Left colon (tissue), 2 donors: ENCODE results near the gene SPPL2C. TPM values are rescaled to one million over a fixed set of nuclear protein-coding genes. Genes with fewer than 3 reads are reported as not detected.

ENCODE experiments used
- ATAC-seq: fragments of 200-7000 bp; cut with Tn5 transposase; one replicate; pipeline ENCODE4 v1.9.1; 2020; ENCODE audit warnings: mild to moderate bottlenecking, moderate library complexity
- DNase-seq, 2 donors: peaks; one replicate each; pipeline ENCODE4 v3.0.0-alpha.2; 2020
- intact Hi-C, 2 donors: fragments of 100-400 bp; cut with DNase I in 1 of 2; cut with micrococcal nuclease in 1 of 2; formaldehyde crosslinking; loops; one replicate each; pipeline versions ENCODE4 v1.11.2 to v1.14.0; 2022; cut with DNase I, micrococcal nuclease
- long read RNA-seq: library from polyadenylated mRNA; unstranded; transcript quantifications from one replicate; pipeline ENCODE4 v2.0.0, GENCODE V29; 2021
- total RNA-seq, 2 donors: library from RNA; stranded (reverse); fragmentation: NEBNext Ultra II Directional; extraction: Animal tissue kit (Norgen Biotek cat#: 25700); gene quantifications; one replicate each; pipeline ENCODE4 v1.2.1, GENCODE V29; 2021
- donor health status: DM: no; HTN: no; CAD: no.
- donor health status: DM: yes; HTN: yes; CAD: no.

Gene SPPL2C
- not detected for total RNA-seq
- long read RNA-seq, result 0 reads

DNA sequence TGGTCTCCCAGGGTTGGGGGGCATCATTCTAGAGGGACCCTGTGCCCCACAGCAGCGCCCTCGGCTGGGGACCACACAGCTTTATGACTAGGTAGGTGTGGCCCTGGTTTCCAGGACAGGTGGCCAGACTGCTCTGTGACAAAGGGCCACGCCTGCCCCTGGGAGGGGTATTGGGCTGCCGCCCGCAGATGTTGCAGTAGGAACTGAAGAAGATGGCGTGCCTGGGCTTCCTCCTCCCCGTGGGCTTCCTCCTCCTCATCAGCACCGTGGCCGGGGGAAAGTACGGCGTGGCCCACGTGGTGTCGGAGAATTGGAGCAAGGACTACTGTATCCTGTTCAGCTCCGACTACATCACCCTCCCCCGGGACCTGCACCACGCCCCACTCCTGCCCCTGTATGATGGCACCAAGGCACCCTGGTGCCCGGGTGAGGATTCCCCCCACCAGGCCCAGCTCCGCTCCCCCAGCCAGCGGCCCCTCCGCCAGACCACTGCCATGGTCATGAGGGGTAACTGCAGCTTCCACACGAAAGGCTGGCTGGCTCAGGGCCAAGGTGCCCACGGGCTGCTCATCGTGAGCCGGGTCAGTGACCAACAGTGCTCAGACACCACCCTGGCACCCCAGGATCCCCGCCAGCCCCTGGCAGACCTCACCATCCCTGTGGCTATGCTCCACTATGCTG is at the start of gene SPPL2C:
Gene SPPL2C (plus strand): TSS at position 187 of the 681 bp plus-strand sequence. CDS start 26 bp downstream, at position 213.
- ATAC-seq, result peak; percentile 86
- peak in 1 of 2 donors; percentile 30 for DNase-seq
- intact Hi-C loops, result no loop called here

DNA sequence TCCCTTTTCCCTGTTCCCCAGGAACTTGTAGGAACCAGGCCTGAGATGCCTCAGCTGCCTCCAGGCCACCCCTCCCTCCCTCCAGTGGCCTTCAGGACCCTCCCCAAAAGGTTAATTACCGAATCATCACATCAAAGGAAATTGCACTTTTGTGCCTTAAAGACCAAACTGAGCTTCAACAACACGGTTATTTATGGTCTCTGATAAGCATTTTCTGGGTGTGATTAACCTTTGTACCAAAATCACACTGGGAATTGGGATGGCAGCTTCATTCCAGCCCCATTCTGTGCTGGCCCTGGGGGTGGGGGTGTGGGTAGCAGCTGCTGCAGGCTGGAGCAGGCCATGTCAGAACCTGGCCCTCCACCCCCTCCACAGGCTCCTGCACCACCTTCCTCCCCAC is 43.9 kb upstream of the SPPL2C start:
- no peak for ATAC-seq

GRCh38 chr17:45801421-45801820 is 43.3 kb upstream of the SPPL2C start:
- intact Hi-C loops, result no loop called here
- DNase-seq, result no peak
- no peak for ATAC-seq

More for the DNA sequence above, 43.9 kb upstream of the SPPL2C start:
- DNase-seq, result no peak
- intact Hi-C loops, result no loop called here

- intact Hi-C loops, result no loop called here
- ATAC-seq, result no peak
- no peak for DNase-seq
These were observed 35.8 kb upstream of the SPPL2C start for GRCh38 chr17:45808845-45809244.

- ATAC-seq (no peak), DNase-seq (no peak)
- intact Hi-C loops, result no loop called here
These were observed 35.2 kb upstream of the SPPL2C start for GRCh38 chr17:45809499-45809898.

- intact Hi-C loops, result no loop called here
- ATAC-seq (peak; percentile 32), DNase-seq (no peak)
These were observed 32.6 kb upstream of the SPPL2C start for GRCh38 chr17:45812102-45812501.

DNA sequence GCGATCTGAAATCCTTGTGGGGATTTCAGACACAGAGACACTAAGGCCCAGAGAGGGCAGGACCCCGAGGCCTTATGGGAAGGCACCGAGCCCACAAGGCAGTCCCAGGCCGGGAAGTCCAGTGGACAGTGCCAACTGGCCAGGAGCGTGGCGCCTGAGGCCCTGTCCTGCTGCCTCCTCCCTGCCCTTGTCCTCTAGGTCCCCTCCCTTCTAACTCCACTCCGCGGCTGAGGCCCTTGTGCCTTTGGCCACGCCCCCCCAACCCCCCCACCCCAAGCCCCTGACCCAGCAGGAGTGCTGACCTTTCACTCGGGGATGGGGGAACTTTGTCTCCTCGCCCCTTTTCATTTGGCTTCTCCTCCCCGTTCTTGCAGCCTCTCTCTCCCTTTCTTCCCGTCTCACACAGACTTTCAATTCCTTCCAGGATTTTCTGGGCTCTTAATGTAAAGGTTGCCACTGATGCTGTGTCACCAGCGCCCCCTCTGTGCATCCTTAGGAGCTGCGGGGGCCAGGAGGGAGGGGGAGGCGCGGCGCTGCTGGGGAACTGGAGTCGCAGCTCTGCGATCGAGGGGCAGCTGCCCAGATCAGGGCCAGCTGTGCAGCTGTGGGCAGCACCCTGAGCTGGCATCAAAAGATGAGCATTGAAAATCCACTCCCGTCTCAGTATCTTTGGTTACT is 31.5 kb upstream of the SPPL2C start:
- intact Hi-C loops, result no loop called here
- ATAC-seq, result no peak
- no peak for DNase-seq

DNA sequence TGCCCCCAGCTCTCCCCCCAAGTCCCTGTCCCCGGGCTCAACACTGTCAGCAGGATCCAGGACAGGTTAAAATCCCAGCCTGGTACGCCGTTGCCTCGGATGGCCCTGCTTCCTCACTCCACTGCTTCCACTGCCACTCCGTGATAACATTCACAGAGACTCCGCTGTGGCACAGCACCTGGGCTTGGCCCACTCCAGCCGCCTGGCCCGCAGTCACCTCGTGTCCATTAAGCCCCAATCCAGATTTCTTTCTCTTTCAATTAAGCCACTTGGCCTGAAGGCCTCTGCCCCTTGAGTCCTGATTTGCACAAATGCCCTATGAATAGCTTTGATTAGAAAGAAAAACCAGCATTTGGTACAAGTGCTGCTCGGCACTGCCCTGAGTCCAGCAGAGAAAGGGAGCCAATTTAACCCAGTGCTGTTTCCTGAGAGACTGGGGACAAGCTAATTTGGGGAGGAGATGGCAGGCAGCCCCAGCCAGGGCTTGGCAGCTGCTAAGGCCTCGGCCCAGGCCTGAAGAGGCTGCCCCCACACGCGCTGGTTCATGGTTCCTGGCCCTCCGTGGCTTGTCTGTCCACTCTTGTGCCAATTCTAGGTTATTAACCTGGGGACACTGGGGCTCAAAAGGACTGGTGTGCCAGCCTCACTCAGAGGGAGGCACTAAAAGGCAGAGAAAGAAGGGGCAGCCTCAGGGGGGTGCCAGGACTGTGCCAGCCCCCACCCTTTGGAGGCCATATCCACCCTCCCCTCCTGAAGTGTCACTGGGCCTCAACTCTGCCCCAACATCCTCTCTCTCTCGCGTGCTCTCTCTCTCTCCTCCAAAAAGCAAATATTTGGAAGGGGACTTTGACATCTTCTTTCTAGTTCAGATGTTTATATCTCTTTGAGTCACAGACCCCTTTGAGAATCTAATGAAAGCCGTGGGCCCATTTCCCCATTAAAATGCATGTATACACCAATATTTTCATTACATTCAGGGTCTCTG is 29.8 kb upstream of the SPPL2C start:
- no peak for ATAC-seq
- intact Hi-C loops, result no loop called here
- no peak for DNase-seq

DNA sequence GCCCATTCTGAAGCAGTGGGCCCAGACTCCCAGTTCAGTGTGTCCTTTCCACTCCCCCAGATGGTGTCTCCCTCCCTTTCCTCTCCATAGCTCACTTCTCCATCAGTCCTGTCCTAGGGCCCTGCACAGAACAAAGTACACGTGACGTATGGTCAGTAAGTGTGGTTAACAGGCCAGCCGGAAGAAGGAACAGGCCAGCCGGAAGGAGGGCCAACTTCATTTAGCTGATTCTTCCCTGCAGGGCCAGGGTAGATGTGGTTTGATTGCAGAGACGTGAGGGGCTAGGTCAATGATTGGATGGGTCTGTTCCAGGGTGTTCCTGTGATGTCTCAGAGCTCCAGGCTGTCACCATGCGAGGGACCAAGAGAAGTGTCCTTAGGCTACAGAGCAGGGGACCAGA is 28.9 kb upstream of the SPPL2C start:
- no peak for DNase-seq
- intact Hi-C loops, result no loop called here
- ATAC-seq, result no peak

DNA sequence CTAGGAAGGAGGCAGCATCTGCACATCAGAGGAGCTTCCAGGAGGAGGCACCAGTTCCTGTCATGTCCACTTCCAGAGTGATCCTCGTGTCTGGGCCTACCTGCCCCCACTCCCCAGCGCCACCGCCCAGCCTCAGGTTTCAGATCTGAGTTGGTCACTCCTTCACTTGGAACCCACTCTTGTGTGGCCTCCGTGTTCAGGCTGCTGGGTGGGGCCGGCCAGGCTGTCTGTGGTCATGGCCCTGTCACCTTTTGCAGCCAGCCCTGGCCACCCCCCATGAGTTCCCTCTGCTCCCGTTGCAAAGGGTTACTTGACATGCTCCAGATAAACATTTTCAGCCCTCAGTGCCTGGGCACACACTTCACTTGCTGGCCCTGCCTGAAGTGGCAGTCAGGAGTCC is 26.6 kb upstream of the SPPL2C start:
- DNase-seq (no peak), ATAC-seq (no peak)
- intact Hi-C loops, result no loop called here

- intact Hi-C loops, result no loop called here
- ATAC-seq, result no peak
- DNase-seq, result no peak
These were observed 26.0 kb upstream of the SPPL2C start for GRCh38 chr17:45818699-45819098.

DNA sequence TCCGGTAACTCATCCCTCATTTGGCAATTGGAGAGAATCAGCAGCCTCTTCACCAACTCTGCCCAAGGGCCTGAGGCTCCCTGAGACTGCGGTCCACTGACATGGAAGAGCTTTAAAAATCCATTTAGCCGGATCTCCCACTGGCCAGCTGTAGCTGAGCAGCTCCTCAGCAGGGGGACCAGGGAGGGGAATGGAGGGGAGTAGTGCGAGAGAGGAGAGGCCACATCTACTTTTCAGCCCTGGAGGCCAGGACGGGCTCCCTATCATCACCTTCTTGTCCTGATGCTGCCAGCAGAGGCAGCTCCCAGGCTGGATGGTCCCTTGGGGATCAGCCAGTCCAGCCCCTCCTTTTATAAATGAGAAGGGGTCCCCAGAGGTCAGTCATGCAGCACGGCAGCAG is 25.0 kb upstream of the SPPL2C start:
- DNase-seq (no peak), ATAC-seq (no peak)
- intact Hi-C loops, result no loop called here

GRCh38 chr17:45820052-45820780 is 24.5 kb upstream of the SPPL2C start:
- ATAC-seq, result no peak
- no peak for DNase-seq
- intact Hi-C loops, result no loop called here

DNA sequence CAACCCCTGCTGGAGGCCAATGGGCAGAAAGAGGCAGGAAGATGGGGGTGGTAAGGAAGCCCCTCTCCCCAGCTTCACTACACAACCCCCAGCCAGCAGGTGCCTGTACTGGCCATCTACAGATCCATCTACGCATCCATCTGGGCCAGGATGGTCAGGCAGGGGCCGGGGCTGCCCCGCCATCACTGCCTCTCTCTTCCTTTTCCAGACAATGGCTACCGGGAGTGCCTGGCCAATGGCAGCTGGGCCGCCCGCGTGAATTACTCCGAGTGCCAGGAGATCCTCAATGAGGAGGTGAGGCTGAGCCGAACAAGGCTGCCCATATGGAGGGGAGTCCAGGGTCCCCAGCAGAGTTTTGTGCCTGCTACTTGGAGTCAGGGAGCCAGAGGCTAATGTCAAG is 23.5 kb upstream of the SPPL2C start:
- intact Hi-C loops, result no loop called here
- DNase-seq (no peak), ATAC-seq (no peak)

DNA sequence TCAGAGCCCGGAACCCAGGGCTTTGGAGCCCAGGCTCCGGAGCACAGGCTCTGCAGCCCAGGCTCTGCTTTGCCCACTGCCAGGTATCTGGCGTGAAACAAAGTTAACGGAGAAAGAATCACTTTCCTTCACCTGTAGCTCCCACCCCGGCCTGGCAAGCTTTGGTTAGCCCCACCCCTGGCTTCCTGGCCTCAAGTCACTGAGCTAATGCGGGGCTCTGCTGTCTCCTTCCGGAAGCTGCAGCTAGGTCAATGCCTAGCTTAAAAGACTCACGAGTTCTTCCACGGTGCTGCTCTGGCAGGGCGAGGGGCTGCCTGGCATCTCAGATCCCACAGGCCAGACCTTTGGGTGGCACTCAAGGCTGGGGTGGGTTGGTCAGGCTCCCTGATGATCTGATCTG is 21.1 kb upstream of the SPPL2C start:
- intact Hi-C loops, result no loop called here
- no peak for DNase-seq
- no peak for ATAC-seq

DNA sequence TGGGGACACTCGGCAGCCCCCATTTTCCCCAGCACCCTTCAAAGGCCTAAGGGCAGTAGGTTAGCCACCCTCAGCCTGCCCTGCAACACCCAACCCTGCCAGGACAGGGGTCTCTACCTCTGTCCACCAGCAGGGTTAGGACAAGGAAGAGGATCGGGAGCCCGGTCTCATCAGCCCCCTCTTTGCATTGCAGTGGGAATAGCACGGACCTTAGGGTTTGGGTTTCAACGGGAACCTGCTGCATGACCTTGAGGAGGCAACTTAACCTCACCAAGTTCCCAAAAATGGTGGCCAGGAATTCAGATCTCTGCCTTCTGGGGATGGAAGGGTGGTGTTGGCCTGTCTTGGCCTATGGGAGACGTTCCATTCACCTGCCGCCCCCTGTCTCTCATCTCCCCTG is 20.2 kb upstream of the SPPL2C start:
- no peak for ATAC-seq
- no peak for DNase-seq
- intact Hi-C loops, result no loop called here

DNA sequence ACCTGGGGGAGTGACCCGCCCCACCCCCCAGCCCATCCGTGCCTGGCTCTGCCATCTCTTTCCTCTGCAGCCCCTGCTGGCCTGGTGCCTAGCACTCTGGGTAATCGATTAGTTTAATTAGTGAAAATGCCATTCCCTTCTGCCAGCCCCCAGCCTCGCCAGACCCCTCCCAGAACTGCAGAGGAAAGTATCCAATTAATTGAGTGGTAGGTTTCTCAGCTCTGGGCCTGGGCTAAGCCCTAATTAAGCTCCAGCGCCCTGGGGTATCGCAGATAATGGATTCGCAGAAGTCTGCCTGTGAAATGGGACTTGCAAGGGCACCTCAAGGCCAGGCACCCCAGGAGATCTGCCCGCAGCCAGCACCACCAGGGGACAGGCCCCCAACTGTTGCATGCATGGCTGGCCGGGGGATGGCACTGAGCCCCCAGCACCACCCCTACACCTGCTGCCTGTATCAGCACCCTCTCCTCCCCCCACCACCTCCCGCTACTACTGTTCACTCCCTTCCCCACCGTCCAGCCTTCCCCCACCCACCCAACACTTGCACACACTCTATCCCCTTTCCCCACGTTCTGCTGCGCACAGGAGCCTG is 19.7 kb upstream of the SPPL2C start:
- DNase-seq (no peak), ATAC-seq (no peak)
- intact Hi-C loops, result no loop called here

GRCh38 chr17:45825792-45826191 is 18.9 kb upstream of the SPPL2C start:
- intact Hi-C loops, result no loop called here
- DNase-seq (no peak), ATAC-seq (no peak)
